HG03139 (cell line): ENCODE results near the gene SIRPA.

Experiments
- ATAC-seq: cut with Tn5 transposase; IDR thresholded peaks from one replicate; pipeline ENCODE4 v1.9.1; 2021; ENCODE audit not compliant: unreplicated experiment

The SIRPA gene

DNA sequence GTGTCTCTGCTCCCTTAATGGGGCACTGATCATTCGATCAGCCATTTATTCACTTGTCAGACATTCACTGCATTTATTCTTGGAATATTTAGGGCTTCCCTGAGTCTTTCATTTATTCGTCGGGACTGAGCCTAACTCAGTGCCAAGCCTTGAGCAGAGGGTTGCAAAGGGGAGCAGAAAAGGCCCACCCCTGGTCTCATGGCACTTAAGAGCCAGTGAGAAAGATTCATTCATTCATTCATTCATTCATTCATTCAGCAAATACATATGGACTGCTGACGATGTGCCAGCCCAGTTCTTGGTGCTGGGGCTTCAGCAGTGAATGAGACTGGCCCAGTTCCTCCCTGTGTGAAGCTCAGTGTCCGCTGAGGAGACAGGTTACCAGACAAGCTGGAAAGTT, 36.6 kb downstream of the SIRPA start:
- ATAC-seq: no peak

DNA sequence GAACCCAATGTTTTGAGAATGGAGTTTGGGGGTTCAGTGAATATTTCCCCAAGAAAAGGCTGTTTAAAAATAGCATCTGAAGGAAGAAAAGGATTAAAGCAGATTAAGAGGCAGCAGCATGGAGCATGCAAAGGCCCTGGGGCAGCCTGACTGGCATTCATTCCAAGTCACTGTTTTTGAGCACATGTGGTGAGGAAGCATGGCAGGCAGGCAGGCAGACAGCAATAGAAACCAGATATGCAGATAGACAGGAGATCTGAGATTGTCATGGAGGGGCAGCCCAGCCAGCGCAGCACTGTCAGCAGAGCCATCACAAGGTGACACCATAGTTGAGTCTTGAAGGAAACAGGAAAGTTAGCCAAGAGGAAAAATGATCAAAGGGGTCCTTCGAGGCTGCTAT, 37.8 kb downstream of the SIRPA start:
- ATAC-seq: no peak

DNA sequence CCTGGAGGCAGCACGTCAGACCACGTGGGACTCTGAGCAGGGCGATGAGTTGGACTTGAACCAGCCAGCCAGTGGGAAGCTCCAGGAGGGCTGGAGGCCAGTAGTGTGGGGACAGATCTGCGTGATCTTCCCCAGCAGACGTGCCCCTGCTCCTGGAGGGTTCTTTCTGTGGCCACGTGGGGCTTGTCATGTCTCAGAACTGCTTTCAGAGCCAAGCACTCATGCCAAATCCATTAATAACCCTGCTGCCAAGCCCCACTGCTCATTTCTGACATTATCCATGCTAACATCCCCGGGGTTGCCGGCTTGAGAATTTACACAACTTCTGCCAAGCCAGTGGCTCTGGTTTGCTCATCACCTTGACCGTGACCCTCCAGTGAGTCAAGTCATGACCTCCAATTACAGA, 38.3 kb downstream of the SIRPA start:
- no peak for ATAC-seq

GRCh38 chr20:1934156-1934555, 38.9 kb downstream of the SIRPA start:
- no peak for ATAC-seq

GRCh38 chr20:1934721-1935573, 39.7 kb downstream of the SIRPA start:
- no peak for ATAC-seq

GRCh38 chr20:1935696-1936366, 40.6 kb downstream of the SIRPA start:
- no peak for ATAC-seq

GRCh38 chr20:1937316-1937976, 42.2 kb downstream of the SIRPA start:
- ATAC-seq: no peak

DNA sequence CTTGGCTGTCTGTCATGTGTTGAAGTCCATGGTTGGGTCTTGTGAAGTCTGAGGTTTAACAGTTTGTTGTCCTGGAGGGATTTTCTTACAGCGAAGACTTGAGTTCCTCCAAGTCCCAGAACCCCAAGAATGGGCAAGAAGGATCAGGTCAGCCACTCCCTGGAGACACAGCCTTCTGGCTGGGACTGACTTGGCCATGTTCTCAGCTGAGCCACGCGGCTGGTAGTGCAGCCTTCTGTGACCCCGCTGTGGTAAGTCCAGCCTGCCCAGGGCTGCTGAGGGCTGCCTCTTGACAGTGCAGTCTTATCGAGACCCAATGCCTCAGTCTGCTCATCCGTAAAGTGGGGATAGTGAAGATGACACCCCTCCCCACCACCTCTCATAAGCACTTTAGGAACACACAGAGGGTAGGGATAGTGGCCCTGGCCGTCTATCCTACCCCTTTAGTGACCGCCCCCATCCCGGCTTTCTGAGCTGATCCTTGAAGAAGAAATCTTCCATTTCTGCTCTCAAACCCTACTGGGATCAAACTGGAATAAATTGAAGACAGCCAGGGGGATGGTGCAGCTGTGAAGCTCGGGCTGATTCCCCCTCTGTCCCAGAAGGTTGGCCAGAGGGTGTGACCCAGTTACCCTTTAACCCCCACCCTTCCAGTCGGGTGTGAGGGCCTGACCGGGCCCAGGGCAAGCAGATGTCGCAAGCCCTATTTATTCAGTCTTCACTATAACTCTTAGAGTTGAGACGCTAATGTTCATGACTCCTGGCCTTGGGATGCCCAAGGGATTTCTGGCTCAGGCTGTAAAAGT, 43.5 kb downstream of the SIRPA start:
- ATAC-seq: no peak

GRCh38 chr20:1939270-1939595, 44.0 kb downstream of the SIRPA start:
- no peak for ATAC-seq

GRCh38 chr20:1940581-1940980, 45.4 kb downstream of the SIRPA start:
- ATAC-seq: no peak

DNA sequence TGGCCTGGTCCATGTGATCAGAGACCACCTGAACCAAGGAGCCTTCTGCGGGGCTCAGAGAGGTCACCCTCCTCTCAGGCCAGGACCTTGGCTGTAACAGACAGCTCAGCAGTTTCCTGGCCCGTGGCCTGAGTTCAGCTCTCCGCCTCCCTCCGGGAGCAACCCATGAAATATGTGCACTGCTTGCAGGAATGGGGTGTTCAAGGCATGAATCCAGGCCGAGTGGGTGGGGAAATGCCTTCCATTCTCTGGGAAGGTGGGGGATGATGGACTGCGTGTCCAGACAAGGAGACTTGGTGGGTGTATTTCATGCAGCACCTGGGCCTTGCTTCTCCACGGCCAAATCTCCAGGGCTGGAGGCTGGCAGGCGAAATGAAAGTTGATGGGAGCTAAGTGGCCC, 46.0 kb downstream of the SIRPA start:
- ATAC-seq: no peak

DNA sequence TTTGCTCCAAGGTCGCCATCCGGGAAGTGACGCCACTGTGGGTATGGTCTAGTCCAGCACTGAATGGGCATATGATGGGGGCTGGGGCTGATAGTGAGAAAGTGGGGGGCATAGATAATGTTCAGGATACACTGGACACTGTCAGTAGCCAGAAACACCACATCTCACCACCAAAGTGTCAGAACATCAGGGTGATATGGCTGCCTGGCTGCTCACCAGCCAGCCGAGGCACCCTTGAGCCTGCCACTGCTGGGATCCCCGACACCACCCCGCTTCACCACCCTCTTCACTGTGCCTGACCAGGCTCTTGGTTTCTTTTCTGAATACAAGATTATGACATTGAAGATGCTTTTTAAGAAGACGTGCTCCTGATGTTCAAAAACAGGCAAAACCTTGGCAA, 46.9 kb downstream of the SIRPA start:
- no peak for ATAC-seq

GRCh38 chr20:1942486-1943274, 47.5 kb downstream of the SIRPA start:
- ATAC-seq: no peak

- no peak for ATAC-seq
Measured at GRCh38 chr20:1943275-1944002, 48.2 kb downstream of the SIRPA start.

DNA sequence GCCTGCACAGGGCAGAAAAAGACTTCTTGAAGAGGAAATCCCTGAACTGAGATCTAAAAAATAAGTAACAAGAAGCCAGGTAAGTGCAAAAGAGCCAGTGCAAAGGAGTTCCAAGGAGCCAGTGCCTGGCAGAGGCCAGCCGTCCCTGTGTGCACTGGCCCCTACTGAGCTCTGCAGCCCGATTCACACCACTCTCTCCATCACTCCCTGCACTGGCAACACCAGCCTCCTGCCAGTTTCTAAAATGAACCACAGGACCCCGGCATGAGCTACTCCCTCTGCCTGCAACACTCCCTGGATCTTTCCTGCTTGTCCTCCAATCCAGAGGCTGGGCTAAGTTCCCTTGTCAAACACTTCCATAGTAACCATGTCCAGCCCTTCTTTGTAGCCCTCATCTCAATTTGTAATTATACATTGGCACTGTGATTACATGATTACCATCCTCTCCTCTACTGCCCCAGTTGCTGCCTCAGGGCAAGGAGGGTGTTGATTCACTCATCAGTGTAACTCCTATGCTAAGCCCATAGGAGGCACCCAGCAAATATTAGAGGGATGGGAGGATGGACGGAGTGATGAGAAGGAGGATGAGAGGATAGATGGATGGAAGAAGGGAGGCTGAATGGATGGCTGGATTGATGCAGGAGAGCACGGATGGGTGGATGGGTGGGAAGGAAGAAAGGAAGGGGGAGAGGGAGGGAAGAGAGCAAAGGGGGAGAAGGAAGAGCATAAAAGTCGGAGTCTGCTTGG, 49.3 kb downstream of the SIRPA start:
- no peak for ATAC-seq

- no peak for ATAC-seq
Measured at GRCh38 chr20:1945134-1945618, 50.0 kb downstream of the SIRPA start.

DNA sequence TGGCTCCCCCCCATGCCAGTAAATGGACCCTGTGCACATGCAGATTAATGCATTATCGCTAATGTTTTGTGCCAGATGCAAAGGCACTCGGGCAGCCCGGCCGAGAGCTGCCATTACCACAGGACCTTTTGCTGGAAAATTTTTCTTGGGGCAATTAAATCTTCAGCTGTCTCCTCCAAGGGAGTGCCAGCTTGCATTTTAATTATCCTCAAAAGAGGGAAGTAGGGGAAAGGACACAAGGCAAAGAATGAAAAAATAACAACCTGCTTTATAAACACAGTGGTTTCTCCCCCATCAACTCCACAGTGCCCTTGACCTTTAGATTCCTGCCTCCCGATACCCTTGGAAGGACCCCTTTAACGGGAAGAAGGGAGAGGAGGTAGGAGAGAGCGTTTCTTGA, 50.5 kb downstream of the SIRPA start:
- ATAC-seq: no peak

GRCh38 chr20:1946442-1946761, 51.2 kb downstream of the SIRPA start:
- no peak for ATAC-seq
